ENCODE measurements around the gene SEPTIN5.

GRCh38 chr22:19717181-19717580, 2.9 kb downstream of the SEPTIN5 start:
- no peak for TF ChIP-seq USF1 (CRISPR knock-in tag; IDR thresholded peaks at IDR 0.05)
- no peak for TF ChIP-seq ZNF449 (CRISPR knock-in tag; IDR thresholded peaks at IDR 0.05)
- TF ChIP-seq ELF4 (CRISPR knock-in tag; IDR thresholded peaks at IDR 0.05), result no peak
- TF ChIP-seq TFAP4 (CRISPR knock-in tag; IDR thresholded peaks at IDR 0.05; ENCODE audit: borderline replicate concordance), result no peak
- no peak for TF ChIP-seq ZNF644 (tag; IDR thresholded peaks at IDR 0.05; ENCODE audit: low read depth)
- no peak for TF ChIP-seq POLR2A (conservative IDR thresholded peaks at IDR 0.05)
- TF ChIP-seq ZFX (CRISPR knock-in tag; IDR thresholded peaks at IDR 0.05), result no peak
- TF ChIP-seq FOXA3 (CRISPR knock-in tag; conservative IDR thresholded peaks at IDR 0.05 in 1 of 2, IDR thresholded peaks at IDR 0.05 in 1 of 2), result no peak
